ENCODE measurements around the gene HPS1. TPM values are rescaled to one million over a fixed set of nuclear protein-coding genes. Genes with fewer than 3 reads are reported as not detected.

The HPS1 gene
- polyA plus RNA-seq, 3 donors: 23.6 to 45.0 (median 35.8) TPM

DNA sequence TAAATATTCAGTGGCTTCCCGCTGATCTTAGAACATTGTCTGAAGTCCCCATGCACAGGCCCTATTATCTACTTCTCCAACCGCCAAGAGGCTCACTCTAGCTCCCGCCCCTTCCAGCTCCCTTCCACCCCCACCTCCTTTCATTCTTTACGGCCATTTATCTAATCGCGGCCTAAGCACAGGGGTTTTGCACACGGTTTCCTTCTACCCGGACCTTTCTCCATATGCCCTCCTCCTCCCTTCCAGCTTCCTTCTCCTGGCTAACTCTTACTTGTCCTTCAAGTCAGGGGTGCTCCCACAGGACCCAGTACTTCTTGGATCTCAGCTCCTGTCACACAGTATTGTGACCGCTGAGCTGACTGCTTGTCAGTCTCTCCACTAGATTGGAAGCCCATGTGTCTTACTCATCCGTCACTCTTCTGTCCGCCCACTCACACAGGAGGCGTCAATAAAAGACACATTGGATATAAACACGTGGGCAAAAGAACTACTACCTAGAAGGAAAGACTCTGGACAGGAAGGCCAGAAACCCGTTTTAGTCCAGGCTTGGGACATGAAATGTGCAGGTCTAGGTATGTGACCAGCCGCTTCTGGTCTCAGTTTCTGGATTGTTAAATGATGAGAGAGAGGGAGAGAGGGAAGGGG is 20.2 kb upstream of the HPS1 start:
- 54 to 69% (median 67%) methylated on average over 15 of the region's 15 CpGs for WGBS, 3 donors
- no peak overlapping the region for H3K27ac ChIP-seq (ENCODE audit: low read depth, low read length)

DNA sequence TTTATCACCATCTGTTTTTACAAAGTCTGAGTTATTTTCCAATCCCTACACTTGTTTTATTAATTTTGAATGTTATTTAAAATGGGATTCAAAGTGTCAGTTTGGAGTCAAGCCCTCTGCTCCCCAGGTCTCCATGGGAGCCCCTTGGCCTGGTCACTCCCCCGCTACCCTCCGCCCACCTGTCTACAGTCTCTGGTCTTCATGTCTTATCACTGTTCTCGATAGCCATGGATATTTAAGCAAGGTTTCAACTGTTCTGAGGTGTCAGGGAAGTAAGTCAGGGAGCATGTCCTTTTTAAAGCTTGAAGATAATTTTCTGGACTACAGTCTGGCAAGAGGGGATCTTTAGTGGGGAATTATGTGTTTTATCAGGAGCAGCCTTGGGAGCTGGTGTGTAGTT is 19.1 kb upstream of the HPS1 start:
- no peak overlapping the region for H3K27ac ChIP-seq (ENCODE audit: low read depth, low read length)
- WGBS, 3 donors: 88 to 95% (median 91%) methylated on average over 3 of the region's 3 CpGs

DNA sequence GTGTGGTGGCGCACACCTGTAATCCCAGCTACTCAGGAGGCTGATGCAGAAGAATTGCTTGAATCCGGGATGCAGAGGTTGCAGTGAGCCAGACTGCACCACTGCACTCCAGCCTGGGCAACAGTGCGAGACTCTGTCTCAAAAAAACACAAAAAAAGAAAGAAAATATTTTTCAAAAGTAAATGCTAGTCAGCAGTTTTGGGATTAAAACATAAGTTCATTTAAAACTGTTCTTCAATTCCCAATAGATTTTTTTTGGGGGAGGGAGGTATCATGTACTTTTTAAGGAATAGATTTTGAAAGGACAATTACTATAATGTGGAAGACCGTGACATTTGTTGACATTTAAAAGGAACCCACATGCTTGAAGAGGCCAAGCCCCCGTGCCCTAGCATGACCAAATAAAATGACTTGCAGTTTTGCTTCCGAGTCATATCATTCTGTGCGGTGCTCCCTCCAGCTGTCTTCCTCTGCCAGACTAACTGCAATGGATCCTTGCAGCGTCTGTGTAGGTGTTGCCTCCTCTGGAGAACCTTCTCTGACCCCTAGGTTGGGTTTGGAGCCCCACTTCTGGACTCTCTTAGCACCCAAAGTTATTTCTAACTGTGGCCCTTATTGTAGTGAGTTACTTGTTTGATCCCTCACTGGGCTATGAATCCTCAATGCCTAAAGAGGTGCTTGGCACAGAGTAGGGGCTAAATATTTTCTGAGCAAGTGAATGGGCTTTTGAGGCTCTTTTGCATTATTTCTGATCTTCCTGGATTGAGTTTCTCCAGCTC is 17.4 kb upstream of the HPS1 start:
- 58 to 83% (median 63%) methylated on average over 8 of the region's 8 CpGs for WGBS, 3 donors
- no peak overlapping the region for H3K27ac ChIP-seq (ENCODE audit: low read depth, low read length)

- H3K27ac ChIP-seq (ENCODE audit: low read depth, low read length): no peak overlapping the region
- 92 to 93% (median 93%) methylated on average over 6 of the region's 6 CpGs for WGBS, 3 donors
Measured at GRCh38 chr10:98463016-98463415, 16.3 kb upstream of the HPS1 start.

- H3K27ac ChIP-seq (ENCODE audit: low read depth, low read length): no peak overlapping the region
- 88 to 92% (median 90%) methylated on average over 3 of the region's 3 CpGs for WGBS, 3 donors
Measured at GRCh38 chr10:98461500-98461842, 14.7 kb upstream of the HPS1 start.

DNA sequence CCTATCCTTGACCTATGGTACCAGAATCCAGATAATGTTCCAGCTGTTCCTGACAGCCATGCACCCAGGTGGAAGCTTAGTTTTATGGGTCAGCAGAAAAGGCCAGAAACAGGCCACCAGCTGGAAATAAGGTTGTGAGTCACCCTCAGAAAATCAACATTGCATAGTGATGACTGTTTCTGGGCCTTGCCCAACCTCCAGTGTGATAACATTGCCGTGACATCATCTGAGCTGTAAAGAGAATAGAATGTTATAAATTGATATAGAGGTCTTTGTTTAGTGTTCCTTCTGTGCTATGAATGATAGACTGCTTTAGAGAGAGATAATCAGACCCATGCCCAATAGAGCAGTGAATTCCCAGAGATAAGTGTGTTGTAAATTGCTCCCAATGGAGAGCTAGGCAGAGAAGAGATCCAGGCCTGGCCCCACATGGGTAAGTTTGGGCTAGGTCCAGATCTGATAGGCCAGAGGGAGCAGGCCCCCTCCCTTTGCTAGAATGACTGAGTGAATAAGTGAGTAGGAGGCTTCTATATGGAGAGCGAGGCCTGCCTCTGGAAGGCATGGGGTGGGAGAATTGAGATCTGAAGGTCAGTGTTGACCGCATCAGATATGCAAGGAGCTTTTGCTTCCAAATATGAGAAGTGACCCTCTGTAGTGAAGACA is 14.2 kb upstream of the HPS1 start:
- no peak overlapping the region for H3K27ac ChIP-seq (ENCODE audit: low read depth, low read length)
- 54 to 79% (median 77%) methylated on average over 3 of the region's 3 CpGs for whole genome bisulfite sequencing, 3 donors

GRCh38 chr10:98458809-98459784 is 12.4 kb upstream of the HPS1 start:
- 82 to 87% (median 86%) methylated on average over 15 of the region's 15 CpGs for WGBS, 3 donors
- H3K27ac ChIP-seq (ENCODE audit: low read depth, low read length): no peak overlapping the region

DNA sequence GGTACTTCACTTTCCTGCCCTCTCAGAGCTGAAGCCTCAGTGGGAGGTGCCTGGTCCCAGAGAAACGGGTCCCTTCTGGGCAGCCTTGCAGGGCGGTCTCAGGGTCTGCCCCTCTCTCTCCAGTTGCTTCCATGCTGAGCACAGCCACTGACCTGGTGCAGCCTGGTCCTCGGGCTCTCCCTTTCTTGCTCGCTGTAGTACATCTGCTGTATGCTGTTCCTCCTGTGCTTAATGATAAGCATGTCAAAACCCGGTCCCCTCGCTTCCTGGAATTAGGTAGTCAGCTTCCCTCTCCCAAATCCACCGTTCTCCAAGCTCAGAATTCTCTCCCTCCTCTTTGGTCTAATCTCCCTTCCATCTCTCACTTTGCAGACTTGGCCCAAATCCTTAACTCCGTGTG is 11.0 kb upstream of the HPS1 start:
- 53 to 54% (median 53%) methylated on average over 7 to 8 of the region's 8 CpGs for WGBS, 3 donors

DNA sequence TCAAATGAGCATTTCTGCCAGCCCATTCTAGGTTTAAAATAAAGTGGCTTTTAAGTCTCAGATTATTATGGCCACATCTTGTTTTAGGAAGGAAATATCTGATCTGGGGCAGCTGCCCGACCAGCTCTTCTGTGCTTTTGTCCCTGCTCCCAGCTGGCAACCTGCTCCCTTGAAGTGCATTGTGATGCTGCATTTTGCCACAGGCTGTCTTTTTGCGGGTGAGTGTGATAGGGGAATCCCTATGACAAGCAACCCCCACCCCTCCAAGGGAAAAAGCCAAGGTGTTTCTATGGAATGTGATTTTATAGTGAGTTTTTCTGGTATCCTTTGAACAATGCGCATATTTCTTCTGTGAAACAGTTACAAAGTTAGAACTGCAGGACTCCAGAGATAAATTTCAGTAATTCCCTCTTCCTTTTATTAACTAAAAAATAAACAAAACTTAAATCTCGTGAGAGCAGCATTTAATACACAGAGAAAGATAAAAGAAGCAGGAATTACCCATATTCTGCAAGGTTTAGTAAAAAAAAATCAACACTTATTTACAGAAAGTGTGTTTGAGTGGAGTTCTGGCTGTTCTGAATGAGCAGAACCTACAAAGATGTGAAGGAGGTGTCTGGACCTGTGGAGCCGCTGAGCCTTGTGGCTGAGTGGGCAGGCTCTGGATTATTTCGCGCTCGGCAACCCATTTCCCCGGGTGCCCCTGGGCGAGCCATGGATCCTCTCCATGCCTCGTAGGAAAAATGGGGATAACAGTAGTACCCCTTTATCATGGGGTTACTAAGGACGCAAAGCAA is 10.1 kb upstream of the HPS1 start:
- 73 to 85% (median 76%) methylated on average over 12 of the region's 12 CpGs for WGBS, 3 donors
- H3K27ac ChIP-seq (ENCODE audit: low read depth, low read length): no peak overlapping the region

More for the DNA sequence above, 11.0 kb upstream of the HPS1 start:
- H3K27ac ChIP-seq (ENCODE audit: low read depth, low read length): no peak overlapping the region

- WGBS, 3 donors: 89 to 92% (median 91%) methylated on average over 4 of the region's 4 CpGs
Measured at GRCh38 chr10:98456043-98456570, 9.4 kb upstream of the HPS1 start.

DNA sequence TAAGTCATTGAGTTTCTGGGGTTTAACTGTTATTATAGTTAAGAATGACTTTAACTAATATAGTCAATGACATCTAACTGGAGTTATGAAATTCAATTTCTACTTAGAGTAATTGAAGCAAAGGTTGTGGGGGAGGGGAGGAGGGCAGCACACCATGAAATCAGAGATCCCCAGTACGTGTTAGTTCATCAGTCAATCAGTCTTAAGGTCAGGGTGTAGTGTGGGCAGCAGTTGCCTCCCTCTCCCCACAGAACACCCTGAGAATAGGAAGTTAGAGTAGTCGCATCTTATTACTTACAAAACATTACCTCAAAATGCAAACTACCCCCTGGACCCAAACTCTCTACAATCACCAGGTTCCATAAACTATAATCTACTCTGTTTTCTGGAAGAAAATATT is 7.0 kb upstream of the HPS1 start:
- 75 to 90% (median 79%) methylated on average over 2 of the region's 2 CpGs for WGBS, 3 donors
- H3K27ac ChIP-seq (ENCODE audit: low read depth, low read length): no peak overlapping the region

More at GRCh38 chr10:98456043-98456570, 9.4 kb upstream of the HPS1 start:
- no peak overlapping the region for H3K27ac ChIP-seq (ENCODE audit: low read depth, low read length)

DNA sequence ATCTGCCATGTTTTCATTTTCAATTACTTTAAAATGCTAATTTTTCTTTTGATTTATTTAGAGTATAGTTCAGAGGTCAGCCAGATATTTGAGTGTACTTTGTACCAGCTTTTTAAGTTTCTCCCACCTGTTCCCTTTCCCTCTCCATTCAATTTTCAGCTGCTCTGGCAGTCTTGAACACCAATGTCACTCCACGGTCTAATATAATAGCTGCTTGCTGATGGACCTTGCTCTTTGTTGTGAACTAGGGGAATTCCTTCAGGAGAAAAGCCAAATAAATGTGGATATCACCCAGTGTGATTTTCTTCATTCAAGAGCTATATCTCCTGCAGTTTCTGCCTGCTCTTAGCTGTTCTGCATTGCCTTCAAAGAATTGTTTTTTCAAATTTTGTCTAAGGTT is 3.9 kb upstream of the HPS1 start:
- WGBS, 3 donors: 23 to 79% (median 74%) methylated on average over 1 of the region's 1 CpG
- no peak overlapping the region for H3K27ac ChIP-seq (ENCODE audit: low read depth, low read length)

- no peak overlapping the region for H3K27ac ChIP-seq (ENCODE audit: low read depth, low read length)
Measured at GRCh38 chr10:98449287-98449686, 2.6 kb upstream of the HPS1 start.

DNA sequence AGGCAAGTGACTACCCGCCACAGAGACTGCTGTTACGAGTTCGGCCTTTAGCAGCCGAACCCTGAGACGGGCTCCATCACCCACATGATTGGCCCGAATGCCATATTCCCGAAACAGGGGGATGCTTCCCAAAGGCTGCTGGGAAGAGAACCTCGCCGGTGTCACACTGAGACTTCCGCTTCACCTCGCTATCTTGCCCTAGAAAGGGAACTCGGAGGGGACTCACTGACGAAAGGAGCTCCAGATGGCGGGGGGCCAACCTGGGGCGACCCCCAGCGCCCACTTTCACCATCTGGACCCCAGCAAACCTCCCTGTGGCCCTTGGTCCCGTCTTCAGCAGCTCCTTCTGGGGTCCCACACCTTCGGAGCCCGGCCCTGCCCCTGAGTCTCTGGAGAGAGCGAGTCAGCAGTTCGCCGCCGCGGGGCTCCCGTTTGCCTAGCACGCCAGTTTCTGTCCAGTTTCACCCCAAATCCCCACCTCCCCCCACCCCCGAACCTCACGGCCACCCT is 529 bp downstream of the HPS1 start:
- WGBS, 3 donors: 2 to 5% (median 3%) methylated on average over 28 of the region's 28 CpGs
- H3K27ac ChIP-seq (ENCODE audit: low read depth, low read length): peak overlapping the region; percentile 73

DNA sequence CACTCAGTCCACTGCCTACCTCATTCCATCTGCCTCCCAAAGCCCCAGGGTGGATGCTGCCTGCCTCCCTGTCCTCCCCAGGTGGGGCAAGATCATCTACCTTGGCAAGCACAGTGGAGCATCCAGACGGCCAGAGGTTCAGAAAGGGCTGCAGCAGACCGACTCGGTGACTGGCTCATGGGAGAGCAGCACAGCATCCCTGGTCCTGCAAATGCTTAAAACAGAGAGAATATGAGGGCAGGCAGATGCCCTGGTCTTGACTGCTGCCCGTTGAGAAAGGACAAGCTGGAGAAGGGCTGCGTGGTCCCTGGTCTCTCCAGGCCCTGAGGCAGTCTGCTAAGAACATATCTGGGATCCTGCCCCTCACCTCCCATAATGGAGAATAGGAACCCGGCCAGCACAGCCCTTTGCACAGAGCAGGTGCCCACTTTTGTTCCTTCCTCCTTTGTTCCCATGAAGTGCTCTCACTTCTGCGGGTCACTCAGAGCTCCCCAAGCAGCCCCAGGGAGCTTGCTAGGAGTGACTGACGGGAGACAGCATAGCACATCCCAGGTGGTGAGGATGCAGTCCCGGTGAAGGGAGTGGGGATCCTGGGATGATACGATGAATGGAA is 1.4 kb downstream of the HPS1 start:
- no peak overlapping the region for H3K27ac ChIP-seq (ENCODE audit: low read depth, low read length)
- 69 to 79% (median 75%) methylated on average over 10 of the region's 10 CpGs for WGBS, 3 donors

- 88 to 93% (median 91%) methylated on average over 9 of the region's 9 CpGs for WGBS, 3 donors
- no peak overlapping the region for H3K27ac ChIP-seq (ENCODE audit: low read depth, low read length)
Measured at GRCh38 chr10:98444314-98445006, 2.3 kb downstream of the HPS1 start.
